GM12865 (cell line): ENCODE data around the gene DNAH8.

Experiments used
- DNase-seq: peaks from one replicate; pipeline ENCODE4 v3.0.0; 2010; ENCODE audit warnings: low read depth
- H3K4me3 ChIP-seq: 2 replicates; pipeline ENCODE4 v1.5.1; 2011; ENCODE audit warnings: mild to moderate bottlenecking, low read depth, low read length, control low read depth
- TF ChIP-seq, protein P1 (sequence below): IDR thresholded peaks from 2 replicates; pipeline ENCODE4 v1.5.1; 2011; ENCODE audit warnings: low read length, control low read depth, low read depth, inconsistent platforms; ENCODE audit not compliant: insufficient read depth; ENCODE audit errors: missing control alignments

The DNAH8 gene

DNA sequence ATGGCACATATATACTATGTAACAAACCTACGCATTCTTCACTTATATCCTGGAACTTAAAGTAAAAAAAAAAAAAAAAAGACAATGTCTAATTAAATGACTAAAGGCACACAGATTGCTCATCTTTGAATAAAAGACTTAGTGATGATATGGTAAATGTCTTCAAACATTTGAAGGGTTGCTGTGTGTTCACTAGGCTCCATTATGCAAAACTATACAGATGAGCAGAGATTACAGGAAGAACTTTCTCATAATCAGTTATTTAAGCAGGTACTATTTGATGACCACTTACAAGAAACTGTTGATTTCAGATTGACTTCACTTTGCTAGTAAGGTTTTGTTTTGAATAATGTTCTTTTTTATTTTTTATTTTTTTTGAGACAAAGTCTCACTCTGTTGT is 34.4 kb downstream of the DNAH8 start:
- no peak for DNase-seq
- H3K4me3 ChIP-seq = no peak overlapping the region
- TF ChIP-seq, protein P1, sequence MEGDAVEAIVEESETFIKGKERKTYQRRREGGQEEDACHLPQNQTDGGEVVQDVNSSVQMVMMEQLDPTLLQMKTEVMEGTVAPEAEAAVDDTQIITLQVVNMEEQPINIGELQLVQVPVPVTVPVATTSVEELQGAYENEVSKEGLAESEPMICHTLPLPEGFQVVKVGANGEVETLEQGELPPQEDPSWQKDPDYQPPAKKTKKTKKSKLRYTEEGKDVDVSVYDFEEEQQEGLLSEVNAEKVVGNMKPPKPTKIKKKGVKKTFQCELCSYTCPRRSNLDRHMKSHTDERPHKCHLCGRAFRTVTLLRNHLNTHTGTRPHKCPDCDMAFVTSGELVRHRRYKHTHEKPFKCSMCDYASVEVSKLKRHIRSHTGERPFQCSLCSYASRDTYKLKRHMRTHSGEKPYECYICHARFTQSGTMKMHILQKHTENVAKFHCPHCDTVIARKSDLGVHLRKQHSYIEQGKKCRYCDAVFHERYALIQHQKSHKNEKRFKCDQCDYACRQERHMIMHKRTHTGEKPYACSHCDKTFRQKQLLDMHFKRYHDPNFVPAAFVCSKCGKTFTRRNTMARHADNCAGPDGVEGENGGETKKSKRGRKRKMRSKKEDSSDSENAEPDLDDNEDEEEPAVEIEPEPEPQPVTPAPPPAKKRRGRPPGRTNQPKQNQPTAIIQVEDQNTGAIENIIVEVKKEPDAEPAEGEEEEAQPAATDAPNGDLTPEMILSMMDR = no peak

DNA sequence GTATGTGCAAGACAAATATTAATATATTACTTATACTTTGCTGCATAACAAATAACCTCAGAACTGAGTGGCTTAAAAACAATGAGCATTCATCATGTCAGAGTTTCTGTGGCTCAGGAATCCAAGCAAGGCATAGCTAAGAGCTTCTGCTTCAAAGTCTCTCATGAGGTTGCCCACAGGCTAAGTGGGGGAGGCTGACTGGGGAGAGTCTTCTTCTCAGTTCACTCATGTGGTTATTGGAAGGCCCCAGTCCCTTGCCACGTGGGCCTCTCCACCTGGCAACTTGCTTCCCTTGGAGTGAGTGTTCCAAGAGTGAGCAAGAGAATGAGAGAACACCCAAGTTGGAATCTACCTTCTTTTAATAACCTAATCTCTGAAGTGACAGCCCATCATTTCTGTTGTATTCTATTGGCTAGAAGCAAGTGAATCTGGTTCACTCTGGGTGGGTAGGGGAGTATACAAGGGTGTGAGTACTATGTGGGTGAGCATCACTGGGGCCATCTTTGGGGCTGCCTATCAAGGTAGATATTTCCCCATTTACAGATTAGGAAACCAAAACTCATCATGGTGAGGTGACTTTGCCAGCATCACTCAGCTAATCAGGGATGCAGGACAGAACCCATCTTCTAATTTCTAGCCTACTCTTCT is 36.0 kb downstream of the DNAH8 start:
- DNase-seq = no peak
- TF ChIP-seq, protein P1 = no peak
- no peak overlapping the region for H3K4me3 ChIP-seq

DNA sequence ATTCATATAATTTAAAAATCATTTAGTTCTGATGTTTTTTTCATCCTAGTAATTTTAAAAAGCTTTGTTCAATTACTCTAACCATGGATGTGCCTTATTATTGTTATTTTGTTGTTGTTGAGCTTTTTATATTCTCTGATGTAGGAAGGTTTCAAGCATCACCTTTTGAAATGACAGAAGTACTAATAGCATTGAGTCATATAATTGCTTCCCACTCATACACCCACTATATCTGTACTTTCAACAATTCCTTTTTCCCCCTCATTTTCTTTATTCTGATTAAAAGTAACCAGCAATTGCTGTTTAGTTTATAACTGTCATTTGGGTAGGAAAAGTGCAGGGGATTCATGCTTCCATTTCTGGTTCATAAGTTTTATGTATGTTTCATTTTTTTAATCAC is 38.6 kb downstream of the DNAH8 start:
- no peak for DNase-seq
- TF ChIP-seq, protein P1 = no peak
- H3K4me3 ChIP-seq = no peak overlapping the region

DNA sequence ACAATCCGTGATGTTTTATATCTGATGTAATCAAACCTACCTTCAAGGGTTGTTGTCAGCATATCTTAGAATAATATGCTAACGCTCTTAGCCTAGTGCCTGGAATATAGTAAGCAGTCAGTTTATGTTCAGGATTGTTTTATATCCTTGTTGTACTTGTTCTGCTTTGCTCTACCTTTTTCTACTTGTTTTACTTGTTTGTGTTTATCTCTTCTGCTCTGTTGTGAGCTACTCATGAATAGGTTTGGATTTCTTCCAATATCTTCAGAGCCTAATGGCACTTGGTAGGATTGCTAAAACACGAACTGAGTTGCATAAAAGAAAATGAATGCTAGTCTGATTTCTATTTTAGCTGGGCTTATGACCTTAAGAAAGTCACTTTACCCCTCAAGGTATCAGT is 40.1 kb downstream of the DNAH8 start:
- TF ChIP-seq, protein P1 = no peak
- no peak for DNase-seq
- H3K4me3 ChIP-seq = no peak overlapping the region

DNA sequence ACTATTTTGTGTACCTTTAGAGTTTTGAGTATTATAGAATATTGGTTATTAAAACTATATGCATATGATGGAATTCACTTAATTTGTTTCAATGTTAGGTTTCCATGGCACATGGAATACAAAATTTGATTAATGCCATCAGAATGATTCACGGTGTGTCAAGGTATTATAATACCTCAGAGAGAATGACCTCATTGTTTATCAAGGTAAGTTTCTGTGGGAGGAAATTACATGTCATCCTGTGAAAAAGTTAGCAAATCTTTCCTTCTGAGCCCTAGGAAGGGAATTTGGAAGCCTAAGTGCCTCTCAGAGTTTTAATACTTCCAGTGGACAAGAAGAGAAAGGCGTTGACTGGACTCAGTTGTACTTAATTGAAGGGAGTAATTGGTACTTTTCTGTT is 40.8 kb downstream of the DNAH8 start:
- no peak for DNase-seq
- H3K4me3 ChIP-seq = no peak overlapping the region
- TF ChIP-seq, protein P1 = no peak

DNA sequence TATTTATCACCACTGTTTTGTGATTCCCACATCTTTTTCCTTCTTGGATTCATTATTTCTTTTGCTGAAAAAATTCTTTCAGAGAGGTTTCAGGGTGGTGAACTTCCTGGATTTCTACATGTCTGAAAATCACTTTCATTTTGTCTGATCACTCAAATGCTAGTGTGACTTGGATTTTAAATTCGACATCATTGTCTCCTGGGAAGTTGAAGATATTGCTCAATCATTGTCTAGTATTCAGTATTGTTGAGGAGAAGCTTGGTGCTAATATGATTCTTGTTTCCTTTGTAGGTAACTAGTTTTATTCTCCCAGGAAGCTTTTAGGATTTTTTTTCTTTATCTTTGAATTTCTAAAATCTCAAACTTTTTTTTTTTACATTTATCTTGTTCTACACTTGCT is 45.0 kb downstream of the DNAH8 start:
- H3K4me3 ChIP-seq = no peak overlapping the region
- DNase-seq = no peak
- TF ChIP-seq, protein P1 = no peak

DNA sequence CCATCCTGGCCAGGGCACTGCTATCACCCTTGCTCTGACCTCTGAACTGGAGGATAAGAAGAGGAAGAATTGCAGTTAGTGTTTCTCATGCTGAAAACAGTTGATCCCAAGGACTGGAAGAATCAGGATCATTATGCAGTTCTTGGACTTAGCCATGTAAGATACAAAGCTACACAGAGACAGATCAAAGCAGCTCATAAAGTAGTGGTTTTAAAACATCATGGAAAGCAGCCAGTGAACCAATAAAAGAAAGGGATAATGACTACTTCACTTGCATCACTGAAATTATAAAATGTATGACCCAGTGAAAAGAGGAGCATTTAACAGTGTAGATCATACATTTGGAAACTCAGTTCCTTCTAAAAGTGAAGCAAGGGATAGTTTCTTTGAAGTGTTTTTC is 47.7 kb downstream of the DNAH8 start:
- DNase-seq = no peak
- H3K4me3 ChIP-seq = no peak overlapping the region
- TF ChIP-seq, protein P1 = no peak
